Measurements from ENCODE around the gene ONECUT3.
A peak's percentile ranks its signal among the peaks of the same experiment; 100 is the strongest.

ONECUT3 gene

DNA sequence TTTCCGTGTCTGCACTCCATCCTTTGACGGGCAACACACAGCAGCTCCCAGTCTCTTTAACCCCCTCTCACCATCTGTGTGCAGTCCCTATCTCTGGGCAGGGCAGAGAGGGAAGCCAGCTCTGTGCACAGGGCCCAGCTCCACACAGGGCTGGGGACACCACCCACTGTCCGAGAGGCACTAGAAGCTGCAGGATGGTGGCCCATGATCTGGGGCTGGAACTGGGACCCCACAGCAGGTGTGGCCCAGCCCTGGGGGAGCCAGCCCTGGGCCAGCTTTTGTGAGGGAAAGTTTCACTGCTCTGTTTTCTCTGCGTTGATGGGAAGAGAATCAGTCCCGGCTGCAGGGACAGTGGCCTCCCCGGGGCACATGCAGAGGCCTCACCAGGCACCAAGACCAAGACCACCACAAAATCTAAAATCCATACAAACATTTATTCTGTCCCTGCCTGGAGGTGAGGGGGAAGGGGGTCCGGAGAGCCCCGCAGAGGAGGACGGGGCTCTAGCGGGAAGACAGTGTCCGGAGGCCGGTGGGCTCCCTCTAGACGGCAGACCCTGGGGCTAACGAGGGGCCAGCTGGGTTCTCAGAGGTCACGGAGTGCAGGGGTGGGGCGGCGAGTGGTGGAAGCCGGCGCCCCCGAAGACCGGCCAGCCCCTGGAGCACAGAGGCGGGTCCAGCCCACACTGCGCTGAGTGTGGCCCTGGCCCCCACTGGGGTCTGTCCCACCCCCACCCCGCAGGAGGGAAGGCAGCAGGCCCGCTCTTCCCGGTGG, 61.7 kb downstream of the ONECUT3 start:
- no peak for DNase-seq (ENCODE audit: low spot score)

DNA sequence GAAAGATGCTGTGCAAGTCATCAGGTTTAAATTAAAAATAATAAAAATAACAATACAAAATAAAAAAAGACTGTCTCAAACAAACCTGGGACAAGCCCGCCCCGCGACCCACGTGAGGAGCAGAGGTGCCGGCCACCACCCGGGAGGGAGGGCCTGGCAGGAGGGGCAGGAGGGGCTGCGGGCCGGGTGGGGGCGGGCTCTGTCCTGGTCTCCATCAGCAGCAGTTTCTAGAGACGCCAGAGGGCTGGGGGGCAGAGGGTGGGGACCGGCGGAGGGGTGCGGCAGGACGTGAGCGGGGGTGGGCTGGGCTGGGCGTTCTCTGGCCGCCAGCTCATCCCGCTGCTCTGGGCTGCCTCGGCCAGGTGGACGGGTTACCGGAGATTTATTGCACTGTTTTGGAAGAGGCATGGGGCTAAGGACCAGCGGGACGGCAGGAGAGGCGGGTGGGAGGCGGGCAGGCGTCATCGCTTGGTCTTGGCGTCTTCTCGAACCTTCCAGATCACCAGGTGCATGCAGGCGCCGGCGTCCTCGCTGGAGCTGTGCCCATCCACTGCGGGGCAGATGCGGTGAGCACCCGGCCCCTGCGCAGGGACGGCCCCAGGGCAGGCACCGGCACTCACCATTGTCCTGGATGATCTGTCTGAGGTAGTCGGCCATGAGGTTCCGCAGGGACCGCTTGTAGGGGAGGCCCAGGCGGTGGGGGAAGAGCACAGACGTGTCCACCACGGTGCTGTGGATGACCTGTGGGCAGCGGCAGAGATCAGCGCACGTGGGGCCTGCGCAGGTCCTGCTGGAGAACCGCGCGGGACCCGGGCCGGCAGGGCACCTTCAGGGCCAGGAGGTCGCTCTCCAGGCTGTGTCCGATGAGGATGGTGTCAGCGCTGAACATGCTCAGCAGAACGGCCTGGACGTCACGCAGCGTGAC, 62.6 kb downstream of the ONECUT3 start:
- no peak for DNase-seq (ENCODE audit: low spot score)

DNA sequence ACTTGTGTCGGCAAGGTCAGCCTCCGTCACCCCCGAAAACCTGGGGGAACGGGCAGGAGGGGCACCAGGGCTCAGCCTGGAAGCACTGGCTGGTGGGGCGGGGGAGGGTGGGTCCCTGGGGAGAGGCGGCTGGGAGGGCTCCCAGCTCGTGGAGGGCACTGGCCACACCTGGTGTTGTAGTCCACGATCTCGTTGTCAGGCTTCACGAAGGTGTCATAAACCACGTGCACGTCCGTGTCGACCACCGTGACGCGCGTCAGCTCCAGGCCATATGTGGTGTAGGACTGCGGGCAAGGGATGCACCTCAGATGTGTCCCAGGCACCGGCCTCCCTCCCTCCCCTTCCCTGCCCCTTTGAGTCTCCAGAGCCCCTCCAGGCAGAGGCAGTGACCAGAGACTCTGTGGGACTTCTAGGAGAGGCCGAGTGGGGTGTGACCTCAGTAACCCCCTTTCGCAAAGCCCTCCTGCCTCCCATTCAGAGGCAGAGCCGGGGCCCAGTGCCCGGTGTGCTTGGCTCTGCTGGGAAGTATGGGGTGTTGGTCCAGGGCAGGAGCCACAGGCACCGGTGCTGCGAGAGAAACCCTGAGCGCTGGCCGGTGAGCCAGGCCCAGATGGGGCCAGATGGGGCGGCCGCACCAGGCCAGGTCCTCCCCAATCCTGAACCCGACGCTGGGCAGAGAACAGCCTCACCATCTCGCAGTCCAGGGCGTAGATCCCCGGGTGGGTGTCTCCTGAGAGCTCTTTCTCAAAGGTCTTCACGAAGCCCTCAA, 63.4 kb downstream of the ONECUT3 start:
- no peak for DNase-seq (ENCODE audit: low spot score)

DNA sequence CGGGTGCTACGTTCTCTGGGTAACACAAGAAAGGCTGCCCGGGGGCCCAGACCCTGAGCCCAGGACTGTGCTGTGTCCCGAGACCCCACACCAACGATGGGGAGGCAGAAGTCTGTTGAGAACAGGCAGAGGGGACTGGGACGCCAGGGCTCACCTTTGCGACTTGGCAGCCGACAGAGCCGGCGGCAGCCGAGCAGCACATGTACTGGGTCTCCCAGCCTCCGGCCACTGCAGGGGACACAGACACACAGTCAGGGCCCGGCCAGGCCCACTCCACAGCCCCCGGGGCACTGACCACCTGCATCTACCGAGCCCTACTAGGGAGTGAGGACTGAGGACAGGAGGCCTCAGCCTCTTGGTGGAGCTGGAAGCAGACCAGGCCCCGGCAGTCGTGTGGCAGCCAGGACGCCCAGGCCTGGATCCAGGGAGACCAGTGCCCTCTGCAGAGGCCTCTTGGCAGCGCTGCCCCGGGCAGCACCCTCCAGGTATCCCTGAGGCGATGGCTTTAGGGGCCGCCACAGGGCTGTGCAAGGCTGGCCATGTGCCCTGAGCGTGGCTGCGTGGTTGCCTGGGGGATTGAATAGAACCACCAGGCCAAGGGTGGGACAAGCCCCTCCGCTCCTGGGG, 64.4 kb downstream of the ONECUT3 start:
- DNase-seq (ENCODE audit: low spot score): no peak

DNA sequence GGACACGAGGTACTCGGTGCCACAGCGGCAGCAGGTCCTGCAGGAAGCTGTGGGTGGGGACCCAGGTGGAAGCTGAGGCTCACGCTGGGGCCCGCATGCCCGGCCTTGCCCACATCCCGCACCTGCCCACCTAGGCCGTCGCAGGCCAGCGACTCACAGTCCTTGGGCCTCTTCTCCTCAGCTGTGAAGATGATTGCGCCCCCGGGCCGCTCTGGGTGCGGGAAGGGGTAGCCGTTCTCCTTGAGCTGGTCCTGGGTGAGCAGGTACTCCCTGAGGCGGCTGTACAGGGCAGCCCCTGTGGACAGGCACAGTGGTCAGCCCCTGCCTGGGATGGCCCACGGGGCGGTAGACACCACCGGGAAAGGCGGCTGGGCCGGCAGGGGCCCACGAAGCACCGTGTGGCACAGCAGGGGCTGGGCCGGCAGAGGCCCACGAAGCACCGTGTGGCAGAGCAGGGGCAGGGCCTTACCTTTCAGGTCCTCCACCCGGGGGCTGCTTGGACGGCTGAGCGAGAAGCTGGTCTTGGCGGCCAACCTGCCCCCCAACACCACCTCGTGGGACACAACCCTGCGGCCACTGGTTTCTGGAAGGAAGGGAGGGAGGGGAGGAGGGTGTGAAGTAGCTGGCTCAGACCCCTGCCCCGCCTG, 65.4 kb downstream of the ONECUT3 start:
- no peak for DNase-seq (ENCODE audit: low spot score)

DNA sequence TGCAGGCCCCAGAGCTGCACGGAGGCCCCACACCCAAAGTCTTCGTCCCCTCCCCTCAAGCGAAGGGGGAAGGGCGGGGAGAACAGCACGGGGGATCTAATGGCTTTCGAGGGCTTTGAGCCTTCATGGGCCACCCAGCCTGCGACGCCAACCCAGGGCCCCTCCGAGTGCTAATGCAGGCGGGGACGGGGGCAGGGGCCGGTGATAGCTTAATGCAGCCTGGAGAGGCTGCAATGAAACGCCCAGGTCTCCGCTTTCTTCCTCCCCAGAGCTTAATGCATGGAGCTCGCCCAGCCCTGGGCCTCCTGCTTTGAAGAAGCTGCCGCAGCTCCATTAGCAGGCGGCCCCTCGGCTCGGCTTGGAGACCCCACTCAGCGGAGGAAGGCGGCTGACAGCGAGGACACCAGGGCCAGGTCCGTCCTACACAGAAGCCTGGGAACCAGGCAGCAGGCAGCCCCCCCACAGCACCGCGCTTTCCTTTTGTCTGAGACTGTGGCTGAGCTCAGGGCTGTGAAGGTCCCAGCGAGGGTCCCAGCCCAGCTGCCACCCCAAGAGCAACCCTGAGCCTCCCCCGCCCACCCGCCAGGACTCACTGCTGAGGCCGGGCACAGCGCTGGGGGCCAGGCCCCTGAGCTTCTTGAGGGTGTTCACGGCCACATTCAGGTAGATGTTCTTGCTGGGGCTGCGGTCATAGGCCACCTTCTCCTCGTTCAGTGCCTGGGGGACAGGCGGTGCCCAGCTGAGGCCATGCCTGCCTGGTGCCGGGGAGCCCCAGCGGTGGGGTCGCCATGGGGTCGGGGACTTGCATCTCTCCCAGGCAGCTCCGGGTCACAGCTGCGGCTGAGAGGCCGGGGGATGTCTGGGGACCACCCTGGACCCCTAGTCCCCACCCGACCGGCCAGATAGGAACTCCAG, 66.3 kb downstream of the ONECUT3 start:
- DNase-seq (ENCODE audit: low spot score): no peak

DNA sequence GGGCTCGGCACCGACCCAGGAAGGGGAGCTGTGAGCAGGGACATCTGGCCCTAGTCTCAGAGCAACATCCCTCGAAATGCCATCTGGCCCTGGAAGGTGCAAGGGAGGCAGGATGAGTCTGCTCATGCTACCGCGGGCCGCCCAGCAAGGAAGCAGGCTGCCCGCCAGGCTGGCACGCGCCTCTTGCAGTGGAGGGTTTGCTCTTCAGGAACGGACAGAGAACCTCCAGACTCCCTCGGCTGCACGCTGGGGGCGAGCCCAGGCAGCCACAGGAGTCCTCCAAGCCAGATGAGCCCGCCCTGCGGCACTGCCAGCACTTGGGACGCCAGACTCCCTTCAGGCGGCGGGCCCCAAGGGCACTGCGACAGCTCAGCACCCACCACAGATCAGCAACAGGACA, 68.9 kb downstream of the ONECUT3 start:
- DNase-seq (ENCODE audit: low spot score): no peak

DNA sequence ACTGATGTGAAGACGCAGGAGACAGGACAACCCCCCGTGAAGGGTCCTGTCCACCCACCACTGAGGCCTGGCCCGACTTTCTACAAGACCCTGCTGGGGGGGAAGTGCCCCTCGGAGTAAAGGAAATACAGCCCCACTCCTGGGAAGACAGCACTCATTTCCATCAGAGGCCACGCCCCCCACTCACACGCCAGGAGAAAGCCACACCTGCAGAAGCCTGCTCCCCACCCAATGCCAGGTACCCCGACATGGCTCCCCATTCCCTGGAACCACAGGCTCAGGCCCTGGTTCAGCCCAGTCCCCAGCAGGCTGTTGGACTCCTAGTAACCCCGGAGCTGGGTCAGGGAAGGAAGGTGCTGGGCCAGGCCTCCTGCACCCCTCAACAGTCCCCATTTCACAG, 69.7 kb downstream of the ONECUT3 start:
- no peak for DNase-seq (ENCODE audit: low spot score)

DNA sequence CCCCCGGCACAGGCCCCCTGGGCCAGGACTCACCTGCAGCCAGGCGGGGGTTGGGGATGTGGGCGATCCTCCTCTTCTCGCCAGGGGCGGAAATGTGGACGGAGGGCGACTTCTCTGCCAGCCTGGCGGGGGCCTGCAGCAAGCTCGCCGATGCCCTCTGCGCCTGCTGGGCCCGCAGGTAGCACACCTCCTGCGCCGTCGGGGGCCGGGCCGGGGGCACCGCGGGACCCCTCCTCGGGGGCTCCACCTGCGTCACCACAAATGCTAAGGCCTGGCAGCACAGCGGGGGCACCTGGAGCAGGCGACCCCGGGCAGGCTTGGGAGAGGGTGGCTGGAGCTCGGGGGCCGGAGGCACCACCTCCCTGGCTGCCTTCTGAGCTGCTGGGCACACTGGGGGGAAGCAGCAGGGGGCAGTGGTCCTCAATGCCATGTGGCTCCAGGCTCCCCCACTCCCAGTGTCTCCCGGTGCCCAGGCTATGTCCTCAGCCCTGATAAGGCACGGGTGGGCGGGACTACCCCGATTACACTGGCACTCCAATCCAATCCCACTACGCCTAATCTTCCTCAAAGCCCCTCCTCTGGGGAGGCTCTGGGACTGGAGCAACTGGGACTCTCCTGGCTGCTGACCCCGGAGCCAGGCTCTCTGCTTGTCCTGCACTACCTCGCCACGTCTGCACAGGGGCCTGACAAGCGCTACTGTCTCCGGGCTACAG, 70.4 kb downstream of the ONECUT3 start:
- no peak for DNase-seq (ENCODE audit: low spot score)

DNA sequence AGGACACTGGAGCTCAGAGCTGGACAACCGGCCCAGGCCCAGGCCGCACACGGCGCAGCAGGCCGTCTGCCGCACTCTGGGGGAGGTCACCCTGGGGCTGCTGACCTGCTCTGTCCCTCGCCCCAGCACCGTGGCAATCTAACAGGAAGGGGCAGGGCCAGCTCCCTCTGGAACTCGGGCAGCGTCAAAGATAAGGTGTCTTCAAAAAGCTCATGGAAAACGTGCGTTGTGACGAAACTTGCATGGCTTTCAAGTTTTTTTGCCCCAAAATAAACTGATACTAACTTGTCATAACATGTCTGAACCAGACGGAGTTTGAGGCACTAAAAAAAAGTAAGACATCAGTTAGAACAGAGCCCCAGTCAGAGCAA, 70.9 kb downstream of the ONECUT3 start:
- no peak for DNase-seq (ENCODE audit: low spot score)

DNA sequence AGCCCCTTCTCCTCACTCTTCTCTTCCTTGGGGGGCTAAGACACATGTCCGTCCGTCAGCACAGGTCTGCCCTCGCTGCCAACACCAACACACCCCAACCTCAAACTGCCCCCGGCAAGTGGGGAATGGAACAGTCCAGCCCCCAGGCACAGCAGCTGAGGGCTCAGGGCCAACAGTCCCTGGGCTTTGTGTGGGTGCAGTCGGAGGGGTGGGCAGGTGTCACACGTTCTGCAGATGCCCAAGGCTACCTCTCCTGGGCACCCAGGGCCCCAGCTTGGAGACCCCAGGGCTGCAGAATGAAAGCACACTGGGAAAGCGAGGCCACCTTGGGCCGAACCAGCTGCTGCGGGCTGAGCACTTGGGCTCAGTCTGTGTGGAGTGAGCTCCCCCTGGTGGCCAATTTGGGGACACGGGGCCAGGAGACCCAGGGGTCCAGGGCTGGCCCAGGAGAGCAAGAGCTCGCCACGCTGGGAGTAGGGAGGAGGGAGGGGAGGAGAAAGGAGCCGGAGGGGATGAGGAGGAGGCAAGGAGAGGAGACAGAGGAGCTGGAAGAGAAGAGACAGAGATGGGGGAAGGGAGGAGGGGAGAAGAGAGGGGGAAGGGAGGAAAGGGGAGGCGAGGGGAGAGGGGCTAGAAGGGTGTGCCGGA, 72.7 kb downstream of the ONECUT3 start:
- peak; percentile 72 for DNase-seq (ENCODE audit: low spot score)

DNA sequence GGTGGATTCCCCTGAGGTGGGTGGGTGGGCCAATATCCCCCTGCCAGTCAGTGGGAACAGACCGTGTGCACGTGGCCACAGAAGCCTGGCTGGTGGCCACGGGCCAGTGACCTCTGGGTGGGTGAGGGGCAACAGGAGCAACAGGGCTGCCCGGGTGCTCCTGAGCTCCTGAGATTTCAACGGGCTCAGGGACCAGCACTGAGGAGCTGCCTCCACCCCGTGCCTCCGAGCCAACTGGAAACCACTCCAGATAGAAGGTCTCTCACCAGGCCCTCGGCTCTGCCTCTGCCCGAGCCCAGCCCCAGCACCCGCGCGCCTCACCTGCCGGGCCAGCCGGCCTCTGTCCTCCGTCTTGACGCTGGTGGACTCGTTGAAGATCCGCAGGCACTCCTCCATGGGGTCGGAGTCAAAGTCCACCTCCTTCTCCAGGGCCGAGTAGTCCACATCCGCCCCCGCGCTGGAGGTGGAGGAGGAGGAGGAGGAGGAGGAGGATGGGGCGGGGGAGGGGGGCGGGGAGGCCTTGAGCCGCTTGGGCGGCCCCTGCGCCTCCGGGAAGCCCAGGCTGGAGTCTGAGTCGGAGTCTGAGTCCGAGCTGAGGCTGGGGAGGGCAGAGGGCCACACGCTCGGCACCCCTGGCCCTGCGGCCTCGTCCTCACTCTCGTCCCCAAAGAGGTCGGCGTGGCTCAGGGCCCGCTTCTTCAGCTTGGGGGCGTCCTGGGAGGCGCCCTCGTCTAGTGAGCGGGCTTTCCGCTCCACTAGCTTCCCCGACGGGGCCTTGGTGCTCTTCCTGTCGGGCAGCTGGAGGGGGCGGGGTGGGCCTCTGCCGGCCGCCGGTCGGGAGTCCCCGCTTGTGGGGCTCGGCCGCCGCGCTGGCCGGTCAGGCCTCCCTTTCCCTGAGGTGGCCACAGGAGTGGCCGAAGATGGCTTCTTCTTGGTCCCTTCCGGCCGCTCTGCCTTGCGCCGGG, 73.5 kb downstream of the ONECUT3 start:
- DNase-seq (ENCODE audit: low spot score): peak; percentile 68

DNA sequence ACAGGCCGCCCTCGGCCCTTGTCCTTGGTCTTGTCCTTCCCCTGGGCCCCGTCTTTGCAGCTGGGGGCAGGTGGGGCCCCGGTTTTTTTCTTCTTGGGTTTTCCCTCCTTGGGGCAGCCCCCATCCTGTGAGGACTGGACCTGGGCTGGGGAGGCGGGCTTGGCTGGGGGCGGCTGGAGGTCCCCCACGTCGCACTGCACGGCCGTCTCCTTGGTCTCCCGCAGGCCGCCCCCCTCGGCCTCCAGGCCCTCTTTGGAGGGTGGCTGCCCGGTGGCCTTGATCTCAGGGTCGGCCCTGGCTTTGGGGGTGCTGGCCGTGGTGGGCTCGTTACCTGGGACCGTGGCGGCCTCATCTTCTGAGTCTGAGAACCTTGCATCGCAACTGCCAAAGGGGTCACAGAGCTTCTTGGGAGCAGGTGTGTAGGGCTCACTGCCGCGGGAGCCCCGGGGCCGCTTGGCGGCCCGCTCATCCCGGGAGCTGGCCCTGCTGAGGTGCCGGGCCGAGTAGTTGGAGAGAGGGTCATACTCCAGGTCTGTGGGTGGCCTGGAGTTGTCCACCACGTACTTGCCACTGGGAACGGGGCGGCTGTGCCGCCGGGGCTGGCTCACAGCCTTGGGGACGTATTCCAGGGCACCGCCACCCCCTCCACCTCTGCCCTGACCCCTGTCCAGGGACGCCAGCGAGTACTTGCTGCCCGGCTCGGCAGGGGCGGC, 74.4 kb downstream of the ONECUT3 start:
- no peak for DNase-seq (ENCODE audit: low spot score)

DNA sequence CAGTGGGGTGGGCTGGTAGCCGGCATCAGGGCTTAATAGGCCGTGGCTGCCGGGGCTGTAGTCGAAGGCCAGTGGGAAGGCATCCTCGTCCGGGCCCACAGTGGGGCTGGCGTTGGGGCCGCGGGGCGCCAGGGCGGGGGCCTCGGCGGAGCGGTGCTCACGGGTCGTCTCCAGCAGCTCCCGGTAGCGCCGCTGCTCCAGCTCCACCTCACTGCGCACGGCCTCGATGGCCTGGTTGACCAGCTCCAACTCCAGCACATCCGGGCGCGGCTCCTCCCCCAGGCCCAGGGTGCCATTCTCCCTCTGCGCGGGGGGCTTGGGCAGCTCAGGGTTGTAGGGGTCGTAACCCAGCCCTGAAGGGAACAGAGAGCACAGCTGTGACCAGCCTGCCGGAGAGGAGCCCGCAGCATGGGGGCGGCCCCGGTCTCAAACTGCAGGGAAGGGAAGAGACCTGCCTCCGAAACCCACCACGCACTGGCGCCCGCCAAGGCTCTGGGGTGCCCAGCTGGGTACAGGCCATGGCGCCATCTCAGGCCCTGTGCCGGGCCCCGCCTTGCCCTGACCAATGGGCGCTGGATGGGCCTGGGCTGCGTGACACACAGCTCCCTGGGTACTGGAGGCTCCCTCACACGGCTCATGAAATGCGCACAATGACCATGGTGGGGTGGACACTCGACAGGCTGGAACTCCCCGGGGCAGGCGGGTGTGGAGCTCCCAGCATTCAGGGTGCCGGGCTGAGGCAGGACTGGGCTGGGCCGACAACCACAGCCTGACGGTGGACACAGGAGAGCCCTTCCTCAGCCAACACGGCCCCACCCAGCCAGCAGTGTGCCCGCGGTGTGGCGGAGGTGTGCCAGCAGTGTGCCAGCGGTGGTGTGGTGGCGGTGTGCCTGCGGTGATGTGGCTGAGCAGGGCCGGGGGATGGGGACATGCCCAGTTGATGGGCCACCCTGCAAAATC, 75.3 kb downstream of the ONECUT3 start:
- no peak for DNase-seq (ENCODE audit: low spot score)

DNA sequence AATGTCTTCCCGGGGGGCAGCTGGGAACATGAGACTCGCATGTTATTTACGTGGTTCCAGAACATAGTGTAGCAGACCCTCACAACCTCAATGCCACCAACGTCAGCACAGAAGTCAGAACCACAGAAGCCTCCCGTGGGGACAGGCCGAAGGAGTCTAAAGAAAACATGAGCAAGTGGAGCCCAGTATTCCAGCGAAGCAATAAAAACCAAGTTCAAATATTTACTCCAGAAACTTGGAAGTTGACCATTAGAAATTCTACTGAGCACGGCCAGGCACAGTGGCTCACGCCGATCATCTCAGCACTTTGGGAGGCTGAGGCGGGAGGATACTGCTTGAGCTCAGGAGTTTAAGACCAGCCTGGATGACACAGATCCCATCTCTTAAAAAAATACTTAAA, 76.7 kb downstream of the ONECUT3 start:
- DNase-seq (ENCODE audit: low spot score): no peak

DNA sequence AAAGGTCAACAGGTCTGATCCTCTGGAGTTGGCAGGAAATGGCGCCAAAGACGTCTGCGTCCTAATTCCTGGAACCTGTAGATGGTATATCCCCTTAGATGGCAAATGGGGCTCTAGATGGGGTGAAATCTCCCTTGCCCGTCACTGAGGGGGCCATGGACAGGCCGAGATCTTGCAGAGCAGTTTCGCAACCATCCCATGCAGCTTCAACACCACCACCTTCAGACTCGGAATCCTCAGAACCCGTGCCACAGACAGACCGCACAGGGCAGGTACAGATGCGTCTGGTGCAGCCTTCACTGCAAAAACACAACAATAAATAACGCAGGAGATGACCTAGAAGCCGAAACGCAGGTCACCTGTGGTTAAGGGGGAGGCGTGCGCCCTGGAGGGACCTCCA, 77.3 kb downstream of the ONECUT3 start:
- no peak for DNase-seq (ENCODE audit: low spot score)

All from kidney tubule cell (primary cell).